Neutrophil (primary cell): ENCODE data around the gene F2R.

Experiments used
- H3K27ac ChIP-seq: fragments of 200-600 bp; sonication (generic); 2 replicates; pipeline ENCODE4 v1.5.1; 2016; ENCODE audit warnings: mild to moderate bottlenecking, moderate library complexity
- H3K27me3 ChIP-seq: fragments of 200-600 bp; sonication (generic); 2 replicates; pipeline ENCODE4 v1.6.0; 2016; ENCODE audit warnings: mild to moderate bottlenecking
- H3K36me3 ChIP-seq: fragments of 200-600 bp; sonication (generic); 2 replicates; pipeline ENCODE4 v1.5.1; 2017
- H3K4me1 ChIP-seq, 2 experiments: fragments of 200-600 bp in 1 of 2; sonication (generic) in 1 of 2; 1 replicate in 1 of 2; 2 replicates in 1 of 2; pipeline versions ENCODE4 v1.5.1 to v1.6.1; 2013 to 2016; ENCODE audit warnings: low read depth in 1 of 2, low read length in 1 of 2, mild to moderate bottlenecking in 1 of 2, moderate library complexity in 1 of 2; ENCODE audit not compliant: control insufficient read depth in 1 of 2, insufficient read depth in 1 of 2
- H3K4me3 ChIP-seq, 2 experiments: fragments of 200-600 bp in 1 of 2; sonication (generic) in 1 of 2; 1 replicate in 1 of 2; 2 replicates in 1 of 2; pipeline ENCODE4 v1.5.1; 2013 to 2016; ENCODE audit warnings: low read depth in 1 of 2, low read length in 1 of 2, mild to moderate bottlenecking in 1 of 2, moderate library complexity in 1 of 2
- H3K9me3 ChIP-seq: fragments of 200-600 bp; sonication (generic); 2 replicates; pipeline ENCODE4 v1.5.1; 2016
- TF ChIP-seq, protein P1 (sequence below): fragments of 200-600 bp; sonication (generic); IDR thresholded peaks from 2 replicates; pipeline ENCODE4 v1.5.1; 2016; ENCODE audit warnings: antibody characterized with exemption

F2R gene

DNA sequence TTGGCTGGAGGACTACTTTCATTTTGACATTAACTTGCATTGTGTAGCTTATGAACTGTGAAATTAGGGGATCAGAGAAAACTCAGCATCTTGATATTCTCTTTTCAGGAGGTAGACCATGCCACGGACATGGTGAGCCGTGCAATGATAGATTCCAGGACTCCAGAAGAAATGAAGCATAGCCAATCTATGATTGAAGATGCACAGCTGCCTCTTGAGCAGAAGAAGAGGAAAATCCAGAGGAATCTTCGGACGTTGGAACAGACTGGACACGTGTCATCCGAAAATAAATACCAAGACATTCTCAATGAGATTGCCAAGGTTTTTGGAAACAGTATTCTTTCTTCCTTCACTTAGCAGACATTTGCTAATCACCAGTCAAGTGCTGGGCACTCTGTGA lies 20.6 kb upstream of the F2R start:
- peaks cover 6 to 7% of the 10 kb centered on the region in 2 experiments for H3K4me1 ChIP-seq
- H3K27me3 ChIP-seq = no peaks in the 10 kb centered on the region
- H3K36me3 ChIP-seq = peaks cover 76% of the 10 kb centered on the region
- H3K27ac ChIP-seq = no peak overlapping the region
- TF ChIP-seq, protein P1, sequence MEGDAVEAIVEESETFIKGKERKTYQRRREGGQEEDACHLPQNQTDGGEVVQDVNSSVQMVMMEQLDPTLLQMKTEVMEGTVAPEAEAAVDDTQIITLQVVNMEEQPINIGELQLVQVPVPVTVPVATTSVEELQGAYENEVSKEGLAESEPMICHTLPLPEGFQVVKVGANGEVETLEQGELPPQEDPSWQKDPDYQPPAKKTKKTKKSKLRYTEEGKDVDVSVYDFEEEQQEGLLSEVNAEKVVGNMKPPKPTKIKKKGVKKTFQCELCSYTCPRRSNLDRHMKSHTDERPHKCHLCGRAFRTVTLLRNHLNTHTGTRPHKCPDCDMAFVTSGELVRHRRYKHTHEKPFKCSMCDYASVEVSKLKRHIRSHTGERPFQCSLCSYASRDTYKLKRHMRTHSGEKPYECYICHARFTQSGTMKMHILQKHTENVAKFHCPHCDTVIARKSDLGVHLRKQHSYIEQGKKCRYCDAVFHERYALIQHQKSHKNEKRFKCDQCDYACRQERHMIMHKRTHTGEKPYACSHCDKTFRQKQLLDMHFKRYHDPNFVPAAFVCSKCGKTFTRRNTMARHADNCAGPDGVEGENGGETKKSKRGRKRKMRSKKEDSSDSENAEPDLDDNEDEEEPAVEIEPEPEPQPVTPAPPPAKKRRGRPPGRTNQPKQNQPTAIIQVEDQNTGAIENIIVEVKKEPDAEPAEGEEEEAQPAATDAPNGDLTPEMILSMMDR = no peak
- no peaks in the 10 kb centered on the region for H3K9me3 ChIP-seq
- no peak overlapping the region for H3K4me3 ChIP-seq

DNA sequence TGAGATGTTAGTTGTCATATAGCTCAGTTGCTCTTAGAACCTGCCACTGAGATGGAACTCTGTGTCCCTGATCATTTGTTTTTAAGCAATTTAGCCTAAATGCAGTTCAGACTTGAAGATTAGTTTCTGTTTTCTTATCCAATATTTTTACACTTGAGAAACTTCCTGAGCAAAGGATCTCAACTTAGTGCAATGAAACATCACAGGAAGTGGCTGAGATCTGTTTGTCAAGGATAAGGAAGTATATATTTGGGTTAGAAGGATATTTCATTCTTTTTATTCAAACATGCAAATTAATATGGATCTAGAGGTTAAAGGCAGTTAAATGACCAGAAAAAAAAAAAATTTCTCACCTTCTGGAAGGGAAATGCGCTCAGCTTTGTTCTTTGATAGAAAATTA lies 19.7 kb upstream of the F2R start:
- Histone ChIP-seq H3K36me3 (peaks cover 79% of the 10 kb centered on the region), H3K27ac (peak overlapping the region; percentile 41), H3K27me3 (no peaks in the 10 kb centered on the region), H3K4me3 (no peak overlapping the region), H3K4me1 (peaks cover 6 to 7% of the 10 kb centered on the region in 2 experiments), H3K9me3 (no peaks in the 10 kb centered on the region)
- TF ChIP-seq, protein P1 = no peak

DNA sequence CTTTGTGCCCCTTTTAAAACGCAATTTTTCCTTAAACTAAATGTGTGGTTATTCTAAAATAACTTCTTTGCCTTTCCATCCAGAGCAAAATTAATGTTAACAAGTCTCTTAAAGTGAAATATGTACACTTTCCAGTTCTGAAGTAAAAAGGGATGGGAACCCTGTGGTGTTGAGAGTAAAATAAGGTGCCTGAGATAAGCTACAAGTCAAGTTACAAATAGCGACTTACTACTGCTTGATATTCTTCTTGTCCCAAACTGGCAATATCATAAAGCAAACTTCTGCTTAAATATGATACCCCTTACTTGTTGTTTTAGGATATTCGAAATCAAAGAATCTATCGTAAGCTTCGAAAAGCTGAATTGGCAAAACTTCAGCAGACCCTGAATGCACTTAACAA lies 18.3 kb upstream of the F2R start:
- H3K27ac ChIP-seq = no peak overlapping the region
- H3K4me3 ChIP-seq = no peak overlapping the region
- H3K4me1 ChIP-seq = peaks cover 6 to 7% of the 10 kb centered on the region in 2 experiments
- H3K9me3 ChIP-seq = no peaks in the 10 kb centered on the region
- H3K36me3 ChIP-seq = peaks cover 86% of the 10 kb centered on the region
- no peaks in the 10 kb centered on the region for H3K27me3 ChIP-seq
- TF ChIP-seq, protein P1 = no peak

DNA sequence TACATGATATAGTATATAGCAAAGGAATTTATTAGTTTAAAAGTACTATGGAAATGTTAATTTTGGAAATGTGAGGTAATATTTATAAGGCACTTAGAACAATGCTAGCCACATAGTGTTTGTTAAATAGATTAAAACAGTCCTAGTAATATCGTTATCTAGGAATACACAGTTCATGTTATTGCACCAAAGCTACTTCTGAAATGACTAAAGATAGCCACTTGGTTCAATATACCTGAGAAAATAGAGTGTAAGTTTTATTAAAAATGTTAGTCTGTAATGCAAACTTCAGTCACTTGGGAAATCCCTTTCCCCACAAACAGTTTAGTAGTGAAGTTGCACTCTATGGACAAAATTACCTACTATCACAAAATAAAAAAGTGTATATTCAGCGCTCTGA lies 15.4 kb upstream of the F2R start:
- H3K27me3 ChIP-seq = no peaks in the 10 kb centered on the region
- H3K36me3 ChIP-seq = peaks cover 71% of the 10 kb centered on the region
- no peak overlapping the region for H3K4me3 ChIP-seq
- no peaks in the 10 kb centered on the region for H3K9me3 ChIP-seq
- H3K27ac ChIP-seq = no peak overlapping the region
- peaks cover 6 to 10% of the 10 kb centered on the region in 2 experiments for H3K4me1 ChIP-seq
- TF ChIP-seq, protein P1 = no peak

DNA sequence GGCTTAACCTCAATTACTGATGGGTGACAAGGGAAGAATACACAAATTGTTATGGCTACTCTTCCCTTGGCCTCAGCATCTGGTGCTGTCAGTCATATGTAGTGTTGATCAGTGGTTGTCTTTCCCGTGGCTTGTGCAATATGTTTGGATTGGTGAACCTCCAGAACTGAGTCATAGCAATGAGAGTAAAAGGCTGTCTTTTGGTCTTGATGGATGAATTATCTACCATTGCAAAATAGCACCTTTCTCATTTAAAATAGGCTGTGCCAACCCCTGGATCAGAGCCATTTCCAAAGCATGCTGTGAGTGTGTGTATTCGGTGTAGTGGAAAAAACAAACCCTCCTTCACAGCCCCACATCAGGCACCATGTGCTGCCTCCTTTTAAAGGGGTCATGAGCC lies 14.6 kb upstream of the F2R start:
- Histone ChIP-seq H3K27ac (no peak overlapping the region), H3K36me3 (peaks cover 64% of the 10 kb centered on the region)

More for the DNA sequence above, 14.6 kb upstream of the F2R start:
- Histone ChIP-seq H3K4me3 (no peak overlapping the region), H3K9me3 (no peaks in the 10 kb centered on the region), H3K27me3 (no peaks in the 10 kb centered on the region), H3K4me1 (peaks cover 3 to 6% of the 10 kb centered on the region in 2 experiments)
- TF ChIP-seq, protein P1 = no peak
